Panc1 (cell line): Measurements from ENCODE around the gene TRPM6. TPM values are rescaled to one million over a fixed set of nuclear protein-coding genes. Genes with fewer than 3 reads are reported as not detected.

Experiments used
- ATAC-seq: fragments of 200-7000 bp; cut with Tn5 transposase; 2 replicates; pipeline ENCODE4 v1.9.1; 2020; ENCODE audit warnings: mild to moderate bottlenecking, moderate library complexity
- BruUV-seq: library from RNA; stranded (reverse); fragments of 400-500 nt; replicated peaks from 2 replicates; lab custom pipeline; 2021; lab: Mats Ljungman, UMichigan
- CTCF ChIA-PET: fragments of 300-600 bp; sonication (Branson Sonifier 250); formaldehyde crosslinking; loops from one replicate; lab custom pipeline; 2022; ENCODE audit warnings: antibody characterized with exemption; lab: Charles Lee
- POLR2A ChIA-PET: fragments of 300-600 bp; sonication (Branson Sonifier 250); formaldehyde crosslinking; loops from one replicate; lab custom pipeline; 2022; ENCODE audit warnings: antibody characterized with exemption; lab: Charles Lee
- DNase-seq: peaks from one replicate; pipeline ENCODE4 v3.0.0-alpha.2; 2010; ENCODE audit warnings: low read depth, low spot score
- H3K27ac ChIP-seq: 2 replicates; pipeline ENCODE4 v1.5.1; 2011; ENCODE audit warnings: mild to moderate bottlenecking, low read length, inconsistent platforms
- H3K27me3 ChIP-seq: fragments of 200-500 bp; sonication (Bioruptor generic); 2 replicates; pipeline ENCODE4 v1.6.0; 2014; ENCODE audit warnings: low read length, inconsistent platforms; ENCODE audit not compliant: control insufficient read depth, insufficient read depth
- H3K36me3 ChIP-seq: fragments of 200-500 bp; sonication (Bioruptor generic); 2 replicates; pipeline ENCODE4 v1.5.1; 2014; ENCODE audit warnings: inconsistent platforms, mild to moderate bottlenecking, low read length, moderate library complexity; ENCODE audit not compliant: control insufficient read depth, insufficient read depth
- H3K4me1 ChIP-seq: 2 replicates; pipeline ENCODE4 v1.5.1; 2011; ENCODE audit warnings: inconsistent platforms, mild to moderate bottlenecking, low read length, moderate library complexity; ENCODE audit not compliant: control insufficient read depth, insufficient read depth
- H3K4me3 ChIP-seq, 2 experiments: 2 replicates each; pipeline ENCODE4 v1.5.1; 2011 to 2012; ENCODE audit warnings: low read depth in 2 of 2, low read length in 2 of 2, mild to moderate bottlenecking in 2 of 2, inconsistent platforms in 1 of 2, moderate library complexity in 1 of 2
- H3K9me3 ChIP-seq: fragments of 200-500 bp; sonication (Bioruptor generic); 2 replicates; pipeline ENCODE4 v1.5.1; 2014; ENCODE audit warnings: low read depth, mild to moderate bottlenecking, inconsistent platforms, low read length, moderate library complexity; ENCODE audit not compliant: control insufficient read depth, insufficient read depth
- POLR2AphosphoS5 ChIP-seq: IDR thresholded peaks from 2 replicates; pipeline ENCODE4 v1.6.1; 2012; ENCODE audit warnings: mild to moderate bottlenecking, low read depth, low read length, moderate library complexity
- SIN3A ChIP-seq: IDR thresholded peaks from 2 replicates; pipeline ENCODE4 v1.6.1; 2012; ENCODE audit warnings: low read depth, mild to moderate bottlenecking, low read length, moderate library complexity, borderline replicate concordance; ENCODE audit not compliant: insufficient read depth
- in situ Hi-C: cut with HindIII; loops from 2 replicates; pipeline ENCODE4 v1.10.0; 2016; ENCODE audit warnings: low sequenced_read_pairs, low pct_unique_long_range_greater_than_20kb
- intact Hi-C: fragments of 100-400 bp; cut with micrococcal nuclease; formaldehyde crosslinking; loops from one replicate; pipeline ENCODE4 v1.10.0; 2022; ENCODE audit not compliant: unreplicated experiment
- total RNA-seq: library from RNA; stranded (reverse); gene quantifications from one replicate; pipeline ENCODE4 v1.2.1, GENCODE V29; 2021; ENCODE audit not compliant: unreplicated experiment
- TF ChIP-seq, protein P1 (sequence below), 2 experiments: IDR thresholded peaks; 2 replicates each; pipeline ENCODE4 v1.6.1; 2011 to 2012; ENCODE audit warnings: low read depth in 2 of 2, control low read depth in 1 of 2, low read length in 1 of 2, mild to moderate bottlenecking in 1 of 2, moderate library complexity in 1 of 2; ENCODE audit not compliant: insufficient read depth in 1 of 2

Gene TRPM6
- total RNA-seq, 1 experiment from 2014 or later = 0.05 TPM

DNA sequence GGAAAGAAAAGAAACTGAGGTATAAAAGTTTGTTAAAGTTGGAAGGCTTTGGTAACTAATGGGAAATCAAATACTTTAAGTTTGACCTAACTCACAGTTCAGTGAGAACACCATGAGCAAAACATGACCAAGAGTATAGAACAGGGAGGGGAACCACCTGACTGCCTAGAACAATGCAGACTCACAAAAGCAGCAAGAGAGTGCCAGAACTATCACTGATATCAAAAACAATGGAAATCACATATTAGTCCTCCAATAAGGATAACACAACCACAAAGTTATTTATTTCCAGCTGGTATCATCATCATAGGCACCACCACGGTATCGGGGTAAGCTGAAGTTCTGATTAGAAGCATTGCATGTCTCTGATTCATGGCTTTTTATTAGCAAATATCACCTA, 77.5 kb downstream of the TRPM6 start:
- ChIA-PET POLR2A (no interaction called here), CTCF (no interaction called here)
- ATAC-seq = no peak
- H3K27me3 ChIP-seq = no peaks in the 10 kb centered on the region
- H3K9me3 ChIP-seq = no peaks in the 10 kb centered on the region
- TF ChIP-seq POLR2AphosphoS5 = no peak
- TF ChIP-seq, protein P1, sequence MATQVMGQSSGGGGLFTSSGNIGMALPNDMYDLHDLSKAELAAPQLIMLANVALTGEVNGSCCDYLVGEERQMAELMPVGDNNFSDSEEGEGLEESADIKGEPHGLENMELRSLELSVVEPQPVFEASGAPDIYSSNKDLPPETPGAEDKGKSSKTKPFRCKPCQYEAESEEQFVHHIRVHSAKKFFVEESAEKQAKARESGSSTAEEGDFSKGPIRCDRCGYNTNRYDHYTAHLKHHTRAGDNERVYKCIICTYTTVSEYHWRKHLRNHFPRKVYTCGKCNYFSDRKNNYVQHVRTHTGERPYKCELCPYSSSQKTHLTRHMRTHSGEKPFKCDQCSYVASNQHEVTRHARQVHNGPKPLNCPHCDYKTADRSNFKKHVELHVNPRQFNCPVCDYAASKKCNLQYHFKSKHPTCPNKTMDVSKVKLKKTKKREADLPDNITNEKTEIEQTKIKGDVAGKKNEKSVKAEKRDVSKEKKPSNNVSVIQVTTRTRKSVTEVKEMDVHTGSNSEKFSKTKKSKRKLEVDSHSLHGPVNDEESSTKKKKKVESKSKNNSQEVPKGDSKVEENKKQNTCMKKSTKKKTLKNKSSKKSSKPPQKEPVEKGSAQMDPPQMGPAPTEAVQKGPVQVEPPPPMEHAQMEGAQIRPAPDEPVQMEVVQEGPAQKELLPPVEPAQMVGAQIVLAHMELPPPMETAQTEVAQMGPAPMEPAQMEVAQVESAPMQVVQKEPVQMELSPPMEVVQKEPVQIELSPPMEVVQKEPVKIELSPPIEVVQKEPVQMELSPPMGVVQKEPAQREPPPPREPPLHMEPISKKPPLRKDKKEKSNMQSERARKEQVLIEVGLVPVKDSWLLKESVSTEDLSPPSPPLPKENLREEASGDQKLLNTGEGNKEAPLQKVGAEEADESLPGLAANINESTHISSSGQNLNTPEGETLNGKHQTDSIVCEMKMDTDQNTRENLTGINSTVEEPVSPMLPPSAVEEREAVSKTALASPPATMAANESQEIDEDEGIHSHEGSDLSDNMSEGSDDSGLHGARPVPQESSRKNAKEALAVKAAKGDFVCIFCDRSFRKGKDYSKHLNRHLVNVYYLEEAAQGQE (IDR thresholded peaks at IDR 0.05; ENCODE audit: insufficient read depth in 1 of 2, low read depth in 2 of 2, low read length in 1 of 2) = no peak
- no TSS peak for BruUV-seq
- no peaks in the 10 kb centered on the region for H3K4me1 ChIP-seq
- no peaks in the 10 kb centered on the region for H3K36me3 ChIP-seq
- in situ Hi-C loops = no loop called here
- H3K27ac ChIP-seq = no peak overlapping the region
- intact Hi-C loops = no loop called here
- no peak overlapping the region for H3K4me3 ChIP-seq
- no peak for DNase-seq

DNA sequence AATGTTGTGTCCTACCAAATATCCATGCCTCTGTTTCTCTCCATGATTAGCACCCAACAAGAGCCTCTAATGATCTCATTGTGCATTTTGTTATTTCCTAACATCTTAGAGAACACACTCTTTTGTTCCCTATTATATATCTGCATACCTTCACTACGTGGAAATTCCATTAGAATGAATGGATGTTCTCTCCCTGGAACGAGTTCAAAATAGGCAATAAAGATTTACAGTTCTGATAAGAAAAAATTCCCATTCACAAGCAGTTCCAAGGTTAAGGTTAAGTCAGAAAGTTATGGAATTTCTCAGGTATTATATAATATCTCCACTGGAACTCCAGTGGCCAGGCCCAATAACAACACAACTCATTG, 83.7 kb downstream of the TRPM6 start:
- Histone ChIP-seq H3K36me3 (no peaks in the 10 kb centered on the region), H3K4me3 (no peak overlapping the region), H3K4me1 (no peaks in the 10 kb centered on the region; the same call in 1 of the 2 replicates), H3K27ac (no peak overlapping the region), H3K27me3 (no peaks in the 10 kb centered on the region), H3K9me3 (no peaks in the 10 kb centered on the region)
- BruUV-seq = no TSS peak
- TF ChIP-seq, protein P1 (IDR thresholded peaks at IDR 0.05; ENCODE audit: insufficient read depth in 1 of 2, low read depth in 2 of 2, low read length in 1 of 2) = no peak
- in situ Hi-C loops = no loop called here
- CTCF ChIA-PET = no interaction called here
- intact Hi-C loops = loop anchor here (10.0 kb wide), 1 partner anchor 81 kb away; the partner anchor contains the start of gene TRPM6
- ATAC-seq (peak; percentile 69), DNase-seq (no peak)
- POLR2A ChIA-PET = no interaction called here

DNA sequence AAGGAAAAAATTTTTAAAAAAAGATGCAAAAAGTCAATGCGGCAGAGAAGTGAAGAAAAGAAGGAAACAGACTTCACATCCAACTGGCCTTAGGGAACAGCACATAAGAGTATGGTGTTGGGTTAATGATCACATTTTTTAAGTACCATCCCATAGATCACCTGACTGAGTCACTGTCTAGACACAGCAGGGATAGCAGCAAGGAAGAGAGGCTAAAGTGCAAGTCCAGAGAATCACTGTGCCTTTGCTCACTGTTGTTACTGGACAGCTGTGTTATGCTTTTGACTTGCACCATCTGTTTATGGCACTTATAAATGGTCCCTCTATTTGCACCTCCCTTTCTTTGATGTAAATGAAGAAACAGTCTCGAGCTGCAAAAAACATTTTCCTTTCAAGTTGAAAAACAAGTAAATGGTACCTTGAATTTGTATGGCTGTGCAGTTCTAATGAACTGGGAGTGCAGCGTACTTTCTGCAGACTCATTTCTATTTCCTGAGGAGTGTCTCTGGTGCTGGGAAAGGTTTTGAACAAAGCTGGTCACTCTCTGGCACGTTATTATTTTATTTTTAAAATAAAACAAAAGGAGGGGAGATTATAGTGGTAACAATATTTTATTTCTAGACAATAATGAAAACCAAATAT, 84.2 kb downstream of the TRPM6 start:
- no TSS peak for BruUV-seq
- no peak for TF ChIP-seq SIN3A
- TF ChIP-seq, protein P1 (IDR thresholded peaks at IDR 0.05; ENCODE audit: insufficient read depth in 1 of 2, low read depth in 2 of 2, low read length in 1 of 2) = no peak
- ATAC-seq = 0 out of 2 replicates have a peak, but pooled peaks have one; percentile 38
- no peak overlapping the region for H3K4me3 ChIP-seq
- no peak for DNase-seq
- POLR2A ChIA-PET = no interaction called here
- CTCF ChIA-PET = no interaction called here
- intact Hi-C loops = loop anchor here (10.0 kb wide), 1 partner anchor 81 kb away; the partner anchor contains the start of gene TRPM6
- no peaks in the 10 kb centered on the region for H3K36me3 ChIP-seq
- no peaks in the 10 kb centered on the region for H3K27me3 ChIP-seq
- no peaks in the 10 kb centered on the region for H3K9me3 ChIP-seq
- no peak overlapping the region for H3K27ac ChIP-seq
- in situ Hi-C loops = no loop called here
- no peaks in the 10 kb centered on the region; the same call in 1 of the 2 replicates for H3K4me1 ChIP-seq
